Chondrocyte (in vitro differentiated cells): ENCODE data around the gene CEMIP2. TPM values are rescaled to one million over a fixed set of nuclear protein-coding genes. Genes with fewer than 3 reads are reported as not detected.

Experiments
- DNase-seq: peaks from one replicate; pipeline ENCODE4 v3.0.0; 2021; ENCODE audit warnings: mixed read lengths, low spot score
- H3K27ac Mint-ChIP-seq: one replicate; pipeline ENCODE4 v1.8.0; 2021; ENCODE audit warnings: mild to moderate bottlenecking, moderate library complexity, mixed read lengths; ENCODE audit not compliant: unreplicated experiment
- H3K27me3 Mint-ChIP-seq: 2 replicates; pipeline ENCODE4 v1.8.0; 2021; ENCODE audit warnings: low read depth, mixed read lengths
- H3K36me3 Mint-ChIP-seq: 2 replicates; pipeline ENCODE4 v1.8.0; 2021; ENCODE audit warnings: low read depth, mixed read lengths
- H3K4me1 Mint-ChIP-seq: 2 replicates; pipeline ENCODE4 v1.8.0; 2021; ENCODE audit warnings: low read depth, mild to moderate bottlenecking, mixed read lengths
- H3K4me3 Mint-ChIP-seq: one replicate; pipeline ENCODE4 v1.8.0; 2021; ENCODE audit warnings: mild to moderate bottlenecking, moderate library complexity, mixed read lengths; ENCODE audit not compliant: unreplicated experiment
- H3K9me3 Mint-ChIP-seq: 2 replicates; pipeline ENCODE4 v1.8.0; 2021; ENCODE audit warnings: low read depth, mixed read lengths
- CTCF ChIP-seq: fragments of 200-600 bp; sonication (generic); IDR thresholded peaks from 2 replicates; pipeline ENCODE4 v1.5.0; 2021; ENCODE audit warnings: antibody characterized with exemption, mild to moderate bottlenecking, moderate library complexity
- total RNA-seq: library from RNA; stranded (reverse); gene quantifications from 3 replicates; pipeline ENCODE4 v1.2.1, GENCODE V29; 2021

CEMIP2 gene
- total RNA-seq, 1 donor from 2014 or later: 23.3 TPM

- no peak for DNase-seq
- Mint-ChIP-seq H3K27me3 (no peaks in the 10 kb centered on the region), H3K4me3 (no peak overlapping the region), H3K9me3 (no peaks in the 10 kb centered on the region), H3K27ac (no peak overlapping the region), H3K36me3 (no peaks in the 10 kb centered on the region), H3K4me1 (peaks cover 44% of the 10 kb centered on the region)
- TF ChIP-seq CTCF: no peak
Observed at GRCh38 chr9:71756753-71757152, 11.6 kb downstream of the CEMIP2 start.

DNA sequence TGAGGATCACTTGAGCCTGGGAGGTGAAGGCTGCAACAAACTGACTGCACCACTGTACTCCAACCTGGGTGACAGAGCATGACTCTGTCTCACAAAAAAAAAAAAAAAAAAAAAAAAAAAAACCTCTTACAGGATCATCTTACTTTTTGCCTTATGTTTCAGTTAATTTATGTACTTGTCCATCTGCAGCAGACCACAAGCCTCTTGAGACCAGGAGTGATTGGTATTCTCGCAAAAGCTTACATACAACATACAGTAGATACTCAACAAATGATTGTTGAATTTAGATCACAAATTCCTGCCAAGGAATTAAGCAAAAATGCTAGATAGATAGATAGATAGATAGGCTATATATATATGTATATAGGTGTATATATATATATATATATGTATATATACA, 12.4 kb downstream of the CEMIP2 start:
- Mint-ChIP-seq H3K4me1 (peaks cover 38% of the 10 kb centered on the region), H3K9me3 (no peaks in the 10 kb centered on the region), H3K36me3 (no peaks in the 10 kb centered on the region), H3K4me3 (no peak overlapping the region), H3K27ac (no peak overlapping the region), H3K27me3 (no peaks in the 10 kb centered on the region)
- no peak for TF ChIP-seq CTCF
- no peak for DNase-seq

GRCh38 chr9:71755230-71755629, 13.1 kb downstream of the CEMIP2 start:
- H3K27me3 Mint-ChIP-seq: no peaks in the 10 kb centered on the region
- H3K4me1 Mint-ChIP-seq: peaks cover 32% of the 10 kb centered on the region
- no peaks in the 10 kb centered on the region for H3K9me3 Mint-ChIP-seq
- no peak for TF ChIP-seq CTCF
- no peaks in the 10 kb centered on the region for H3K36me3 Mint-ChIP-seq
- no peak overlapping the region for H3K27ac Mint-ChIP-seq
- DNase-seq: no peak
- H3K4me3 Mint-ChIP-seq: no peak overlapping the region

DNA sequence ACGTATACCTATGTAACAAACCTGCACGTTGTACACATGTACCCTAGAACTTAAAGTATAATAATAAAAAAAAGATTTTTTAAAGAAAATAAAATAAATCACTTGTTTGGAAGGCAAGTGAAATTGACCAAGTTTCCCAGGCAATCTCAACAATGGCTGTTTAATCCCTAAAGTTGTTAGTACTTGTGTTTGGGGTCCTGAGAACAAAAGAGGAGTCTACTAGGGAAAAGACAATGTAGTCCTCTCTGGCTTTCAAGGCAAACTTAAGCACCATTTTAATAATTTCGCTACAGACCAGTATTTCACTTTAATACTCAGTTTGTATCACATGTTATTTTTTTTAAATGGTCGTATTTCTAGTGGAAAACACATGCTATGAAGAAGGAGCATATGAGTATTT, 14.2 kb downstream of the CEMIP2 start:
- H3K4me3 Mint-ChIP-seq: no peak overlapping the region
- H3K36me3 Mint-ChIP-seq: peaks cover 2% of the 10 kb centered on the region
- no peak for TF ChIP-seq CTCF
- H3K4me1 Mint-ChIP-seq: peaks cover 26% of the 10 kb centered on the region
- no peaks in the 10 kb centered on the region for H3K27me3 Mint-ChIP-seq
- no peak for DNase-seq
- no peak overlapping the region for H3K27ac Mint-ChIP-seq
- H3K9me3 Mint-ChIP-seq: no peaks in the 10 kb centered on the region

- Mint-ChIP-seq H3K4me1 (peaks cover 26% of the 10 kb centered on the region), H3K4me3 (no peak overlapping the region)
Observed at GRCh38 chr9:71752928-71753327, 15.4 kb downstream of the CEMIP2 start.

More at GRCh38 chr9:71752928-71753327, 15.4 kb downstream of the CEMIP2 start:
- Mint-ChIP-seq H3K27ac (no peak overlapping the region), H3K9me3 (no peaks in the 10 kb centered on the region), H3K27me3 (no peaks in the 10 kb centered on the region), H3K36me3 (peaks cover 2% of the 10 kb centered on the region)
- TF ChIP-seq CTCF: no peak
- DNase-seq: no peak
